Panc1 (cell line): ENCODE results near the gene IGSF22. TPM values are rescaled to one million over a fixed set of nuclear protein-coding genes. Genes with fewer than 3 reads are reported as not detected.

ENCODE experiments used
- ATAC-seq: fragments of 200-7000 bp; cut with Tn5 transposase; 2 replicates; pipeline ENCODE4 v1.9.1; 2020; ENCODE audit warnings: mild to moderate bottlenecking, moderate library complexity
- BruUV-seq: library from RNA; stranded (reverse); fragments of 400-500 nt; replicated peaks from 2 replicates; lab custom pipeline; 2021; lab: Mats Ljungman, UMichigan
- CTCF ChIA-PET: fragments of 300-600 bp; sonication (Branson Sonifier 250); formaldehyde crosslinking; loops from one replicate; lab custom pipeline; 2022; ENCODE audit warnings: antibody characterized with exemption; lab: Charles Lee
- POLR2A ChIA-PET: fragments of 300-600 bp; sonication (Branson Sonifier 250); formaldehyde crosslinking; loops from one replicate; lab custom pipeline; 2022; ENCODE audit warnings: antibody characterized with exemption; lab: Charles Lee
- DNase-seq: peaks from one replicate; pipeline ENCODE4 v3.0.0-alpha.2; 2010; ENCODE audit warnings: low read depth, low spot score
- H3K27ac ChIP-seq: 2 replicates; pipeline ENCODE4 v1.5.1; 2011; ENCODE audit warnings: mild to moderate bottlenecking, low read length, inconsistent platforms
- H3K27me3 ChIP-seq: fragments of 200-500 bp; sonication (Bioruptor generic); 2 replicates; pipeline ENCODE4 v1.6.0; 2014; ENCODE audit warnings: low read length, inconsistent platforms; ENCODE audit not compliant: control insufficient read depth, insufficient read depth
- H3K36me3 ChIP-seq: fragments of 200-500 bp; sonication (Bioruptor generic); 2 replicates; pipeline ENCODE4 v1.5.1; 2014; ENCODE audit warnings: inconsistent platforms, mild to moderate bottlenecking, low read length, moderate library complexity; ENCODE audit not compliant: control insufficient read depth, insufficient read depth
- H3K4me1 ChIP-seq: 2 replicates; pipeline ENCODE4 v1.5.1; 2011; ENCODE audit warnings: inconsistent platforms, mild to moderate bottlenecking, low read length, moderate library complexity; ENCODE audit not compliant: control insufficient read depth, insufficient read depth
- H3K4me3 ChIP-seq, 2 experiments: 2 replicates each; pipeline ENCODE4 v1.5.1; 2011 to 2012; ENCODE audit warnings: low read depth in 2 of 2, low read length in 2 of 2, mild to moderate bottlenecking in 2 of 2, inconsistent platforms in 1 of 2, moderate library complexity in 1 of 2
- H3K9me3 ChIP-seq: fragments of 200-500 bp; sonication (Bioruptor generic); 2 replicates; pipeline ENCODE4 v1.5.1; 2014; ENCODE audit warnings: low read depth, mild to moderate bottlenecking, inconsistent platforms, low read length, moderate library complexity; ENCODE audit not compliant: control insufficient read depth, insufficient read depth
- CTCF ChIP-seq: fragments of 450-650 bp; IDR thresholded peaks from 2 replicates; pipeline ENCODE4 v1.5.1; 2017; ENCODE audit warnings: mild to moderate bottlenecking
- POLR2AphosphoS5 ChIP-seq: IDR thresholded peaks from 2 replicates; pipeline ENCODE4 v1.6.1; 2012; ENCODE audit warnings: mild to moderate bottlenecking, low read depth, low read length, moderate library complexity
- REST ChIP-seq, 2 experiments: IDR thresholded peaks; 2 replicates each; pipeline ENCODE4 v1.6.1; 2011 to 2012; ENCODE audit warnings: low read depth in 2 of 2, control low read depth in 1 of 2, low read length in 1 of 2, mild to moderate bottlenecking in 1 of 2, moderate library complexity in 1 of 2; ENCODE audit not compliant: insufficient read depth in 1 of 2
- SIN3A ChIP-seq: IDR thresholded peaks from 2 replicates; pipeline ENCODE4 v1.6.1; 2012; ENCODE audit warnings: low read depth, mild to moderate bottlenecking, low read length, moderate library complexity, borderline replicate concordance; ENCODE audit not compliant: insufficient read depth
- TCF7L2 ChIP-seq: IDR thresholded peaks from 2 replicates; pipeline ENCODE4 v1.6.1; 2011; ENCODE audit warnings: mild to moderate bottlenecking, low read depth, low read length, inconsistent platforms
- in situ Hi-C: cut with HindIII; loops from 2 replicates; pipeline ENCODE4 v1.10.0; 2016; ENCODE audit warnings: low sequenced_read_pairs, low pct_unique_long_range_greater_than_20kb
- intact Hi-C: fragments of 100-400 bp; cut with micrococcal nuclease; formaldehyde crosslinking; loops from one replicate; pipeline ENCODE4 v1.10.0; 2022; ENCODE audit not compliant: unreplicated experiment
- total RNA-seq: library from RNA; stranded (reverse); gene quantifications from one replicate; pipeline ENCODE4 v1.2.1, GENCODE V29; 2021; ENCODE audit not compliant: unreplicated experiment

IGSF22 gene
- total RNA-seq, 1 experiment from 2014 or later, result not detected

GRCh38 chr11:18709414-18709813 lies 16.6 kb downstream of the IGSF22 start:
- in situ Hi-C loops, result no loop called here
- BruUV-seq, result no TSS peak
- no peak for ATAC-seq

GRCh38 chr11:18707811-18708340 lies 18.1 kb downstream of the IGSF22 start:
- intact Hi-C loops (no loop called here), in situ Hi-C loops (no loop called here)
- no peak for TF ChIP-seq POLR2AphosphoS5
- no peak for TF ChIP-seq REST (IDR thresholded peaks at IDR 0.05; ENCODE audit: insufficient read depth in 1 of 2, low read depth in 2 of 2, low read length in 1 of 2)
- no peak for TF ChIP-seq TCF7L2
- no peak for TF ChIP-seq CTCF
- no peak for TF ChIP-seq SIN3A
- BruUV-seq, result no TSS peak
- Histone ChIP-seq H3K27me3 (peaks cover 2% of the 10 kb centered on the region; the same call in 1 of the 2 replicates), H3K27ac (no peak overlapping the region), H3K36me3 (no peaks in the 10 kb centered on the region), H3K9me3 (no peaks in the 10 kb centered on the region), H3K4me1 (no peaks in the 10 kb centered on the region), H3K4me3 (no peak overlapping the region)
- ATAC-seq (no peak), DNase-seq (no peak)
- ChIA-PET CTCF (interaction anchor here (1.6 kb wide), 1 partner anchor 14 kb away, joined by 3 read pairs; no protein-coding TSS in a partner anchor), POLR2A (no interaction called here)

More at GRCh38 chr11:18709414-18709813, 16.6 kb downstream of the IGSF22 start:
- no peak for DNase-seq
- H3K27me3 ChIP-seq, result peaks cover 2% of the 10 kb centered on the region; the same call in 1 of the 2 replicates
- intact Hi-C loops, result no loop called here
- H3K9me3 ChIP-seq, result no peaks in the 10 kb centered on the region
- ChIA-PET CTCF (no interaction called here), POLR2A (no interaction called here)
- TF ChIP-seq POLR2AphosphoS5 (no peak), CTCF (no peak), TCF7L2 (no peak), SIN3A (no peak), REST (IDR thresholded peaks at IDR 0.05; ENCODE audit: insufficient read depth in 1 of 2, low read depth in 2 of 2, low read length in 1 of 2) (no peak)
- no peak overlapping the region for H3K27ac ChIP-seq
- H3K36me3 ChIP-seq, result no peaks in the 10 kb centered on the region
- no peak overlapping the region for H3K4me3 ChIP-seq
- no peaks in the 10 kb centered on the region for H3K4me1 ChIP-seq
